Effector memory CD8-positive, alpha-beta T cell (primary cell): ENCODE measurements around the gene TMEM106C.

Experiments used
- ATAC-seq: fragments of 150-1000 bp; cut with Tn5 transposase; replicated peaks from 2 replicates; pipeline ENCODE4 v1.10.0; 2021; ENCODE audit warnings: mild to moderate bottlenecking, moderate library complexity
- DNase-seq, 3 experiments: peaks; one replicate each; pipeline ENCODE4 v3.0.0; 2021
- H3K27ac Mint-ChIP-seq, 2 donors: one replicate each; pipeline ENCODE4 v1.8.0; 2022; ENCODE audit warnings: mild to moderate bottlenecking in 2 of 2, mixed read lengths in 2 of 2, moderate library complexity in 2 of 2
- H3K27me3 Mint-ChIP-seq, 2 donors: one replicate each; pipeline ENCODE4 v1.8.0; 2022; ENCODE audit warnings: mixed read lengths in 2 of 2
- H3K36me3 Mint-ChIP-seq: one replicate; pipeline ENCODE4 v1.8.0; 2022; ENCODE audit warnings: mild to moderate bottlenecking, moderate library complexity, mixed read lengths; ENCODE audit not compliant: insufficient read depth
- H3K4me1 Mint-ChIP-seq, 2 donors: one replicate each; pipeline ENCODE4 v1.8.0; 2022; ENCODE audit warnings: low read depth in 2 of 2, mixed read lengths in 2 of 2
- H3K4me3 Mint-ChIP-seq, 2 donors: one replicate each; pipeline ENCODE4 v1.8.0; 2022; ENCODE audit warnings: mild to moderate bottlenecking in 2 of 2, mixed read lengths in 2 of 2, moderate library complexity in 2 of 2
- H3K9me3 Mint-ChIP-seq, 2 donors: one replicate each; pipeline ENCODE4 v1.8.0; 2022; ENCODE audit warnings: mixed read lengths in 2 of 2

Gene TMEM106C

DNA sequence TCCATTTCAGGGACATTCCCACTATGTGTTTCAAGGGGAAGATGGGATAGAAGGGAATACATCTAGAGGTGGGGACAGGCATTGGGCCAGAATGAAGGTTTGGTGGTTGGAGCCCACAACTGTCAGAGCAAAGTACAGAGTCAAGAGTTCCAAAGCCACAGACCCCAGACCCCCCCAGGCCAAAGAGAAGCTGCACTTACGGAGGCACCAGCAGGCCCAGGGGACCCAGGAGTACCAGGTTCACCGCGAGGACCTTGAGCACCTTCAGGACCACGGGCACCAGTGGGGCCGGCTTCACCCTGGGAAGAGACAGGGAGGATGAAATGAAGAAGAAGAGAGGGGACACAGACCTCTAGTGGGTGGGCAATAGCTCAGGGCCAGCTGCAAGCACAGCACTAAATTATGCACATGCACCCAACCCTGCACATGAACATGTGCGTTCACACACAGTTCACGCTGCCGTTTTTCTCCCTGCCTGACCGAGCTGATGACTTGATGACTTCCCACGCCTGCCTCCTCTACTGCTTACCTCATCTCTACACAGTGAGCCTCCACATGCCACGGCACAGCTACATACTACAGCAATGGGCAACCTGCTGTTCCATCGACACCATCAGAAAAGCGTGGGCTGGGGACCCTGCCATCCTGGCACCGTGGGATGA is 24.1 kb downstream of the TMEM106C start:
- peaks cover 5 to 32% of the 10 kb centered on the region in 2 donors for H3K27me3 Mint-ChIP-seq
- no peaks in the 10 kb centered on the region for H3K9me3 Mint-ChIP-seq
- peaks cover 20 to 23% of the 10 kb centered on the region in 2 donors for H3K4me1 Mint-ChIP-seq
- DNase-seq (no peak), ATAC-seq (no peak)
- peak overlapping the region in 1 of 2 donors; percentile 64 for H3K27ac Mint-ChIP-seq
- peaks cover 6% of the 10 kb centered on the region for H3K36me3 Mint-ChIP-seq
- H3K4me3 Mint-ChIP-seq, result no peak overlapping the region

DNA sequence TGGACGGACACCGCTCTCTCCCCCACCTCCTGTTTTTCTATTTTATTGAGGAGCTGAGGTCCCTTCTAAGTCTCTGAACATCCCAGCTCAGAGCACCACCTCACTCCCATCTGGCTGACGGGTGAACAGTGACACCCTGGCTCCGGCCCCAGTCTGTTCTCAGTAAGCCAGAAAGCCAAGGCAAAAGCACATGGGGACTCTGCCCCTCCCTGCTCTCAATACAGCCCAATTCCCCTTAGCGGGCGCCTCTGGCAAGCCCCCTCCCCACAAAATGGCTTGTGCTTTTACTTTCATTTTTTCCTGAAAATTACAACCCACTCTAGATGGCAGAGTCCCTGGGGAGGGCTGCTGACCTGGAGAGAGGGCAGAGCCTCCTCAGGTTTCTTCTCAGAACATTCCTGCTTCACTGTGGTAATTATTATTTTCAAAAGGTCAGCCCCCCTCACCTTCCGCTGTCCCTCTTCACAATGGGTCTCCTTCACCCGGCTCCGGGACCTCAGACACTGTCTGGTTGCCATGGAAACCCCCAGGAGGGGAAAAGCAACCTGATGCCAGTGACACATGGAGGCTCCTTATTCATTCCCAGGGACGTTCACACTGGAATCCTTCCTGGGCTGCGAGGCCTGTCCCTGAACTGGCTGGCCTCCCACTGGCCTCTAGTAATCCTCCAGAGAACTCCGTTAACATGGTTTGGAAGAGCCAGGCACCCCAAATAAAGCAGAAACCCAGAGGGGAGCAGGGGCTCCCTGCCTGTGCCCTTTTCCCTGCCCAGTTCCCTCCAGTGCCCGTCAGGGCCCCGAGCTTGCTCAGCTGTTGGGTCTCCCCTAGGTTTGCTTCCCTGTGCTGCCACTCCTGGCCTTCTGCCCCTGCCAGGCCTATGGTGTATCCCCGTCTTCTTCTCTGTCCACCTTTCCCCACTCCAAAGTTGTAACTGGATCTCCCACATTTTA is 25.0 kb downstream of the TMEM106C start:
- H3K27ac Mint-ChIP-seq, result peak overlapping the region; percentile 20 to 64
- no peak overlapping the region for H3K4me3 Mint-ChIP-seq
- peaks cover 20 to 23% of the 10 kb centered on the region in 2 donors for H3K4me1 Mint-ChIP-seq
- H3K36me3 Mint-ChIP-seq, result peaks cover 6% of the 10 kb centered on the region
- DNase-seq (no peak), ATAC-seq (no peak)
- H3K9me3 Mint-ChIP-seq, result no peaks in the 10 kb centered on the region
- H3K27me3 Mint-ChIP-seq, result peaks cover 5 to 26% of the 10 kb centered on the region in 2 donors

DNA sequence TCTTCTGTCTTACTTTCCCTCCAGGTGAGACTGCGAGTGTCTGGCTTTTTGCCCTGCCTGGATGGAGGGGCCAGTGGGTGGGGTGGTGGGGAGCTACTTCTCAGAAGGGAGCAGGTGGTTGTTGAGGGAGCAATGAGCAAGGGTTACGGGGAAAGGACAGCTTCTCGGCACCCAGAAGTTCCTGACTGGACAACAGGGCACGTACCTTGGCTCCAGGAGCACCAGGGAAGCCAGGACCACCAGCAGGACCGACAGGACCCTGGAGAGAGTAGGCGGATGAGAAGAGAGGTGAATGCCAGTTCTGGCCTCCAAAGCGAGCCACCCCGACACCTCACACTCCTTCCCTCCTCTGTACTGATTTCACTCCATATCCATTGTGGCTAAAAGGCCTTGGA is 25.6 kb downstream of the TMEM106C start:
- Mint-ChIP-seq H3K9me3 (no peaks in the 10 kb centered on the region), H3K4me1 (peaks cover 20 to 23% of the 10 kb centered on the region in 2 donors), H3K27me3 (peaks cover 4 to 29% of the 10 kb centered on the region in 2 donors), H3K27ac (peak overlapping the region; percentile 20 to 64), H3K4me3 (no peak overlapping the region), H3K36me3 (peaks cover 6% of the 10 kb centered on the region)
- no peak for DNase-seq
- no peak for ATAC-seq

DNA sequence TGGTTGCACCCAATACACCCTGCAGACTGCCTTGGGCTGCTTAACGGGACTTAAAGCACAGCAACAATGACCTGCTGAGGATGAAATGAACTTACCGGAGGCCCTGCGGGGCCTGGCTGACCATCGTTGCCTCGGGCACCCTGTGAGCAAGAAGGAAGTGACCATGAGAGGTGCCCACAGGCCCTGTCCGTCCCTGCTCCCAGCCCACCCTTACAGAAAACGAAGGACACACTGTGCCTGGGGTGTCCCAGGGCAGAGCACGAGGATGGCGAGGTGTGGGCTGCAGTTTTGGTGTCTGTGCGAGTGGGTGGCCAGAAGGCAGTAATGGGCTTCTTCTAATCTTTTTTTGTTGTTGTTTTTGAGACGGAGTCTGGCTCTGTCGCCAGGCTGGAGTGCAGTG is 26.3 kb downstream of the TMEM106C start:
- Mint-ChIP-seq H3K36me3 (peaks cover 6% of the 10 kb centered on the region), H3K27ac (peak overlapping the region in 1 of 2 donors; percentile 89), H3K9me3 (no peaks in the 10 kb centered on the region), H3K4me3 (peak overlapping the region; percentile 27 to 56), H3K4me1 (peaks cover 20 to 23% of the 10 kb centered on the region in 2 donors), H3K27me3 (peaks cover 4 to 29% of the 10 kb centered on the region in 2 donors)
- ATAC-seq (no peak), DNase-seq (no peak)

DNA sequence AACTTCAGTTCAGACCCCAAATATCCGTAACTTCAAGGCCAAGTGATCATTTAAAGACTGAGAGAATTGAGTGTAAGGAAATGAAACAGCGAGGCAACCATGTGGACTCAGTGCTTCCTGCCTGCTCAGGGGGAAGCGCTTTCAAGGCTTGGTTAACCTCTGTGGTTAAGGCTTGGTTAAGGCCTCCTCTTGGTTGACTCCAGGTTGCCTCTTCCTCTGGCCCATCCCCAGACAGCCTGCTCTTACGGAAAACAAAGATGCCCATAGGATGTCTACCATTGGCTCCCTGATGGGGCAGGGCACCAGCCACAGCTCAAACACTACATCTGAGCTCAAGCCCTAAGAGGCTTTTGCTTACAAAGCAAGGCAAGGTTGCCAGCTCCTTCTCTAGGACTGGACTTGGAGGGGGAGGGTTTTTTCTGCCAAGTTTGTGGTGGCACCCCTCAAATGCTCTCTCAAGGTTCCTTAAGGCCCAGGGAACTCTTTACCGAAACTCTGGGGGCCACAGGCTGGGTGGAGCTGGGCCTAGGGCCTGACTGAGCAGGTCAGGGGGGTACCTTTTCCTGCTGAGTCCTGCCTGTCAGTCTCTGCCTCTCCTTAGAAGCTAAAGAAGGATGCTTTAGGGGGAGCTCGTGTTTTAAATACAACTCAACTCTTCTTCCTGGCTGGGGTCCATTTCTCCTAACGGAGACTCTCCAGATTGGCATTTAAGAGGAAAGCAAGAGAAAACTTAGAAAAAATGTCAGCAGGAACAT is 27.1 kb downstream of the TMEM106C start:
- Mint-ChIP-seq H3K27ac (peak overlapping the region in 1 of 2 donors; percentile 89), H3K36me3 (peaks cover 6% of the 10 kb centered on the region), H3K9me3 (no peaks in the 10 kb centered on the region), H3K4me3 (peak overlapping the region; percentile 38 to 56), H3K27me3 (peaks cover 12 to 31% of the 10 kb centered on the region in 2 donors), H3K4me1 (peaks cover 20 to 23% of the 10 kb centered on the region in 2 donors)
- ATAC-seq (peak; percentile 98), DNase-seq (peak; percentile 29 to 42 (median 40))

DNA sequence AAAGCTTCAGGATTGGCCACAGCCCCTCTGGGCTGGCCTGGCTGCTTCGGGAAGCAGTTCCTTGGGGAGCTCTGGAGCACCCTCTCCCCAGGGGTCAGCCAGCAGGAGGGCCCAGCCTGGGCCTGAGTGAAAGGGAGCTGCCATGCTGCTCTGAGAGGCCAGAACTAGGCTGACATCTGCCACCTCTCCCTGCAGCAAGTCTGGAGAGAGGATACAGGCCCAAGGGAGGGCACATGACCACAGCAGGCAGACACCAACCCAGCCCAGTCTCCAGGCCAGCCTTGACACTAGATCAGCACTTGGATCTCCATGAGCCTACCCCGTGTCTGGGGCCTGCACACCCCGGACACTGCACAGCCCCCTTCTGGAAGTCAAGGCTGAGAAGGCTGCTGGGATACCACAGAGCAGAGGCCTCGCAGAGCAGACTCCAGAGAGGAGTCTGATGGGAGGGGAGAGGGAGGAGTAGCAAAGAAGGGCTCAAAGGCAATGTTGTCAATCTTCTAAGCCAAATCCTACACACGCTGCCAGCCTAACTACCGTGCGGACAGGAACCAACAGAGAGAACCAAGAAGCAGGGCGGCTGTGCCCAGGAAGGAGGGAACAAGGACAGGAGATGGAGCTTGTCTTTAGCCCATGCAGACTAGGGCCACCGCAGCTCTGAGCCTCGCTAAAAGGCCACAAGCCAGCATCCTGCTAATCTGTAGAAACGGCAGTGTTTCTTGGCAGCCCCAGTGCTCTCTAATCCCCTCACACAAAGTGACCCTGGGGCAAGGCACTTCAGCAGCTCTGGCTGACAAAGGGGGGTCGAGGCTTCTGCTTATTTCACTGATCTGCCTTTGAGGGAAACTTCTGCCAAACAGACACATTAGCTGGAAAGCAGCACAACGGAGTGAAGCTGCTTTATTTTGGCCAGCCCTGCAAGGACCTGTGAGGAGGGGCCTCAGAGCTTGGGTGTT is 28.0 kb downstream of the TMEM106C start:
- DNase-seq (no peak), ATAC-seq (no peak)
- H3K9me3 Mint-ChIP-seq, result no peaks in the 10 kb centered on the region
- H3K36me3 Mint-ChIP-seq, result peaks cover 6% of the 10 kb centered on the region
- no peak overlapping the region for H3K4me3 Mint-ChIP-seq
- H3K27me3 Mint-ChIP-seq, result peaks cover 21 to 38% of the 10 kb centered on the region in 2 donors
- peaks cover 20 to 23% of the 10 kb centered on the region in 2 donors for H3K4me1 Mint-ChIP-seq
- H3K27ac Mint-ChIP-seq, result peak overlapping the region in 1 of 2 donors; percentile 89

DNA sequence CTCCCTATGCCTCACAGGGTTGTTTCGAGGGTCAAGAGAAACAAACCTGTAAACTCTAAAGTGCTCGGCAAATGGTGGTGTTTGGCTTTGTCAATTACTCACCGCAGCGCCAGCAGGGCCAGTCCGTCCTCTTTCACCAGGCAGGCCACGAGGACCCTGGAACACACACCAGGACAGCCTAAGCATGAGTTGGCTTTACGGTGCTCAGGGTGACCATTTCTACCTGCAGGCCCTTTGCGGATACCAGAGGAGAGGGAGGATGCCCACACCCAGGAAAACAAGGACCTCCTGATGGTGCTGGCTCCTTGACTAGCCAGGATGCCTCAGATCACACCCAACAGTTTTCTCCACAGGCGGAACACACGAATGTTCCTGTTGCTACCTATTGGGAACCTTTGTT is 29.4 kb downstream of the TMEM106C start:
- Mint-ChIP-seq H3K36me3 (peaks cover 6% of the 10 kb centered on the region), H3K4me1 (peaks cover 20 to 23% of the 10 kb centered on the region in 2 donors), H3K9me3 (no peaks in the 10 kb centered on the region), H3K27me3 (peaks cover 24 to 48% of the 10 kb centered on the region in 2 donors), H3K4me3 (no peak overlapping the region), H3K27ac (no peak overlapping the region)
- DNase-seq (no peak), ATAC-seq (no peak)

DNA sequence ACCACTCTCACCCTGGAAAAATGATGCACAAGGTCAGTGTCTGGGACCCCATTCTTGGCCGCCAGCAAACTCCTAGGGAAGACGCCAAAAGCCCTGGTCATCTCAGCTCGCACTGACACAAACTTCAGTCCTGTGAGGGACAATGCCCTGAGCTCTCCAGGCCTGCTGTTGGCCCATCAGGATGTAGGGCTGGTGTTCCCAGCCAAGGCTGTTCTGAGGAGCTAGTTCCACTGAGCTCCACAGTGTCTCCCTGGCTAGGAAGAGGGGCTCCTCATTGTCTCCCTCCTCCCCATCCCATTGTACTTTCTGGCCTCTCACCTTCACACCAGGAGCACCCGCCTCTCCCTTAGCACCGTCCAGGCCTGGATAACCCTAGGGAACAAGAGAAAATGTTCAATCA is 30.1 kb downstream of the TMEM106C start:
- no peak overlapping the region for H3K4me3 Mint-ChIP-seq
- H3K4me1 Mint-ChIP-seq, result peaks cover 20 to 23% of the 10 kb centered on the region in 2 donors
- H3K27me3 Mint-ChIP-seq, result peaks cover 32 to 51% of the 10 kb centered on the region in 2 donors
- DNase-seq (no peak), ATAC-seq (no peak)
- no peaks in the 10 kb centered on the region for H3K9me3 Mint-ChIP-seq
- H3K27ac Mint-ChIP-seq, result peak overlapping the region in 1 of 2 donors; percentile 51
- H3K36me3 Mint-ChIP-seq, result peaks cover 6% of the 10 kb centered on the region

DNA sequence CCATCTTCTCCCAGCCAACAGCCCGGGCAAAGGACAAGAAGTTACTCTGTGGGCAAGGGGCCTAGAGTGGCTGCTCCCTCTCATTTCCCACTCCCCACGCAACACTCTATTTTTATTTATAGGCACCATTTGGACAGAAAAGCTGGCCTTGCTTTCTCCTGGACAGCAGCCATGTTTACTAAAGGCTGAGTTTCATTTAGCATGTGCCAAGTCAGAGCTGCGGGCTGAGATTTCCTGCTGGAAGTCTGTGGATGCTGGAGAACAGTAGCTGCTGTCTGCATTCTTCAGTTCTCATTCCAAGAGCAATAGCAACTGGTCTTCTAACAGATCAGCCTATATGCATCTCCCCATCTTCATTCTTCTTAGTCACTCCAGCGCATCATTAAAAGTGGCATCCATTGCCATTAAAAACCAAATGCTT is 32.6 kb downstream of the TMEM106C start:
- Mint-ChIP-seq H3K27ac (no peak overlapping the region), H3K4me3 (no peak overlapping the region), H3K36me3 (no peaks in the 10 kb centered on the region), H3K4me1 (peaks cover 3 to 4% of the 10 kb centered on the region in 2 donors), H3K9me3 (no peaks in the 10 kb centered on the region), H3K27me3 (peaks cover 57 to 72% of the 10 kb centered on the region in 2 donors)
- ATAC-seq (no peak), DNase-seq (no peak)

DNA sequence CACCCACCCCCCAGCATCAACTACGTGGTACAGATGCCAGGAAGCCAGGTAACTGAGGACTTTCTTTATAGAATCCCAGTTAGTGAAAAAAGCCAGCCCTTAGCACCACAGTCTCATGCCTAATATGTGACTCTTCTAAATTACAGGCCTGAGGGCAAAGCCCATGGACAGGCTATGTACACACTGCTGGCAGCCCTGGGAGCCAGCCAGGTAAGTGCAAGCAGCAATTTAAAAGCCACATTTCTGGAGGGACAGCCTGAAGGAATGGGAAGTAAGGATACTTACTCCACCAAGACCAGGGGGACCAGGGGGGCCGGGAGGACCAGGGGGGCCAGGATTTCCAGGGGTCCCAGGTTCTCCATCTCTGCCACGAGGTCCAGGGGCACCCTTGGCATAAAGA is 33.9 kb downstream of the TMEM106C start:
- H3K4me3 Mint-ChIP-seq, result no peak overlapping the region
- no peaks in the 10 kb centered on the region for H3K9me3 Mint-ChIP-seq
- H3K27ac Mint-ChIP-seq, result no peak overlapping the region
- peaks cover 70 to 85% of the 10 kb centered on the region in 2 donors for H3K27me3 Mint-ChIP-seq
- no peaks in the 10 kb centered on the region for H3K36me3 Mint-ChIP-seq
- ATAC-seq (no peak), DNase-seq (no peak)
- H3K4me1 Mint-ChIP-seq, result peaks cover 11 to 13% of the 10 kb centered on the region in 2 donors

DNA sequence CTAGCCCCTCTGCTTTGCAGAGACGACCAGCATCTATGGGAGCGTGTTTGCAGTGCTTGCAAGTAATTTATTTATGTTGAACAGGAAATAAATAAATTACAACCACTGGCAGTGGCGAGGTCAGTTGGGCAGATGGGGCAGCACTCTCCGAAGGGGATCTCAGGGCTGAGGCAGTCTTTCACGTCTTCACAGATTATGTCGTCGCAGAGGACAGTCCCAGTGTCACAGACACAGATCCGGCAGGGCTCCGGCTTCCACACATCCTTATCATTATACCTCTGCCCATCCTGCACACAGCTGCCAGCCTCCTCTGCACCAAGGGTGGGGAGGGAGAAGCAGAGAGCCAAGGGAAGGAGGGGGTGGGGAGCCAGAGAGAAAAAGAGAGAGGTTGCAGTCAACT is 36.4 kb downstream of the TMEM106C start:
- ATAC-seq, result no peak
- no peak overlapping the region for H3K4me3 Mint-ChIP-seq
- peaks cover 82 to 90% of the 10 kb centered on the region in 2 donors for H3K27me3 Mint-ChIP-seq

DNA sequence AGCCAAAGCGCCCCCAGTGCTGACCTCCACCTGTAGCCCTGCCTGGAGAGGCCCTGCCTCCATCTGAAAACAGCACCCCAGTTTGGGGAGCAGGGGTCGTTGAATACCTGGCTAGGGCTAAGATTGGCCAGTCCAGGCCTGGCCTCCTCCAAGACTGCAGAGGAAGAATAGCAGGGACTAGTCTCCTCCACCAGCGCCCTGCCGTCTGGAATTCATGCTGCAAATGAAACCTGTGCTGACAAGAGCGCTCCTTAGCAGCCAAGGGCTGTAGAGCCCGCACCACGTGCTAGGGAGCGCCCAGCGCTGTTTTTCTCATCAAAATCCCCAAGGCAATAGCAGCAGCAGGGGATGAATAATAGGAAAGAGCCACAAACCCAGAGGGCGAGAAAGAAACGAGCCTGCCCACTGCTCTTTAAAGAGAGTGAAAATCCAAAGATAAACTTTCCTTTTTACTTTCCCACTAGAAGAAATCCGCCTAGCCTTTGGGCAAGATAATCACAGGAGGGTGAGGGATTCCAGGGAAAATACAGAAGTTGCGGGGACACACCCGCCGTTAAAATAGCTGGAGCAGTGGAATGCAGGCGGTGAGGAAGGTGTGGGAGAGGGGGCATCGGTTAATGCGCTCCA is 37.6 kb downstream of the TMEM106C start:
- Mint-ChIP-seq H3K4me1 (peaks cover 24 to 27% of the 10 kb centered on the region in 2 donors), H3K27ac (peak overlapping the region in 1 of 2 donors; percentile 81), H3K27me3 (peaks cover 81 to 90% of the 10 kb centered on the region in 2 donors), H3K9me3 (no peaks in the 10 kb centered on the region), H3K36me3 (peaks cover 2% of the 10 kb centered on the region), H3K4me3 (peak overlapping the region; percentile 86 to 90)
- DNase-seq, result no peak
- ATAC-seq, result no peak

More for the DNA sequence above, 36.4 kb downstream of the TMEM106C start:
- H3K27ac Mint-ChIP-seq, result no peak overlapping the region
- no peaks in the 10 kb centered on the region for H3K9me3 Mint-ChIP-seq
- H3K4me1 Mint-ChIP-seq, result peaks cover 22 to 27% of the 10 kb centered on the region in 2 donors
- H3K36me3 Mint-ChIP-seq, result peaks cover 2% of the 10 kb centered on the region
- no peak for DNase-seq
